ENCODE data around the gene TBX18.
A peak's percentile ranks its signal among the peaks of the same experiment; 100 is the strongest.

Gene TBX18

GRCh38 chr6:84772428-84773132, 8.2 kb upstream of the TBX18 start:
- no peak for DNase-seq

GRCh38 chr6:84771756-84772356, 7.5 kb upstream of the TBX18 start:
- no peak for DNase-seq

GRCh38 chr6:84771125-84771755, 6.8 kb upstream of the TBX18 start:
- no peak for DNase-seq

DNA sequence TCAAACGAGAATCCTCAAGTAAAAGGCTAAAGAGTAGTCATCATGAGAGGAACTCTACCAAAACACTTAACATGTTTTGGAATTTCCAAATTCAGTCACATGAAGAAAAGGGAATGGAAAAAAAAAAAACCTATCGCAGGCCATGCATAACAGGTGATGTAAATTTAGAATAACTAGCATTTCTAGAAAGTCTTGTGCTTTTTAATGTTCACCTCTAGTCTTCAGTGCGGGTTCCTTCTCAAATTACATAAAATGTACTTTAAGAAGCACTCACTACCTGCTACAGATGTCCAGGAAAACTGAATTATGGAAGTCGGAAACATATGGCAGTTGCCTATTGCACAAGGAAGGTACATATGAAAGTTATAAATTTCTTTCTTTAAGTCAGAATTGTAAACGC, 6.1 kb upstream of the TBX18 start:
- no peak for DNase-seq

GRCh38 chr6:84769306-84769705, 4.9 kb upstream of the TBX18 start:
- peak; percentile 25 for DNase-seq

GRCh38 chr6:84768442-84769174, 4.2 kb upstream of the TBX18 start:
- peak; percentile 68 for DNase-seq

- DNase-seq = no peak
These were observed 3.3 kb upstream of the TBX18 start for GRCh38 chr6:84767526-84768201.

DNA sequence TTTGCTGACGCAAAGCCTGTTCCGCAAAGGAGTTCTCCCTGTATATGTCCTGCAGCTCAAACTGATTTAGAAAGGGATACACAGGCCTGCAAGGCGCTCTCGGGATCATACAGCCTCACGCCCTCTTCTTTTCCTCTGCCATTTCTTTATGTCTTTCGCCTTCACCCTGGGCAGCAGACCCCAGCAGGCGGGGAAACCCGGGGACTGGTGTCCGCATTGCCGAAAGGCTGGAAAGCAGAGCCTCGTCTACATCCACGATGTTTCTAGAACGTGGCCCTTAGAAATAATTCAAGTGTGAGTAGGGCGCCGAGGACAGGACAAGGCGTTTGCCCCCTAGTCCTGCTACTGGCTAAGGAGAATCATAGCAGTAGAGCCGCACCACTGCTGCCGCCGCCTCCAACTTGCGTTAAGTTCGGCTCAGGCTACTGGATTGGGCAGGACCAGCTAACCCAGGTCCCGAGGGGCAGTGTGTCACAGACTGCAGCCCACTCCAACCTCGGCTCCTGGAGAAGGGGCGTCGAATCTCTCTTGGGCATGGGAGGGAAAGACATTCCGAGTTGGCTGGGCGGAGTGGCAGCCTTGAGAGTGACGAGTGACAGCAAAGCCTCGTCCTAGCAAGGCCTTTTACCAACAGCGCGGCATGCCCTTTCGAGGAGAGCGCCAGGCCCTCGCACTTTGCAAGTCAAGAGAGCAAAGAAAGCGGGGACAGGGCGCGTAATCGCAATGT, 2.6 kb upstream of the TBX18 start:
- no peak for DNase-seq

DNA sequence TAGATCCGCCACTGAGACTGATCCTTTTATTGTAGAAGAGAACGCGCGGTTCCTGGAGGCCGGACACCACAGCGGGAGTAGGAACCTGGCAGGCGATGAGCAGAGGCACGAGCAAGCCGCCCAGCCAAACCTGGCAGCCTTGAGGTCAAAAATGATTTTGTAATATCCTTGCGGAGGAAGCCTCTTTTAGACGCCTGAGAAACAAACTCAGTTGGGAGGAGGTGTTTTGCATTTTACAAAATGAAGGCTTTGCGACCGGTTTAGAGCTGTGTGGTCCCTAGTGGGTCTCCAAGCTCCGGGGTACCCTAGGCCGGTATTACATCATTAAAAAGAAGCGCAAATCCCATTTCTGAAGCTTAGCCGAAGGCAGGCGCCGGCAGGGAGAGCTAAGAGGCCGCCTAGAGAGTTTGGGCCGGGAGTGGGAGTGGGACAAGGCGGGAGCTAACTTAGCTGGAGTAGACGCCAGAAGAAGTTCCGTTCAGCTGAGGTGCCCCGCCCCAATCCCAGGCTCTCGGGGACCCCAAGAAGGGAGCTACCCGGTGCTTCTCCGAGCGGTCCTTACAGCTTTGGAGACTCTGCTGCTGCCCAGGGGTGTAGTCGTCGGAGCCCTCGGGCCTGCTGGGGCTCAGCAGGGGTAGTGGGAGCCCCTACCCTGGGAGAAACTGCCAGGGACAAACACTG, 1.9 kb upstream of the TBX18 start:
- DNase-seq = no peak

GRCh38 chr6:84763886-84764331, 489 bp downstream of the TBX18 start:
- no peak for DNase-seq

DNA sequence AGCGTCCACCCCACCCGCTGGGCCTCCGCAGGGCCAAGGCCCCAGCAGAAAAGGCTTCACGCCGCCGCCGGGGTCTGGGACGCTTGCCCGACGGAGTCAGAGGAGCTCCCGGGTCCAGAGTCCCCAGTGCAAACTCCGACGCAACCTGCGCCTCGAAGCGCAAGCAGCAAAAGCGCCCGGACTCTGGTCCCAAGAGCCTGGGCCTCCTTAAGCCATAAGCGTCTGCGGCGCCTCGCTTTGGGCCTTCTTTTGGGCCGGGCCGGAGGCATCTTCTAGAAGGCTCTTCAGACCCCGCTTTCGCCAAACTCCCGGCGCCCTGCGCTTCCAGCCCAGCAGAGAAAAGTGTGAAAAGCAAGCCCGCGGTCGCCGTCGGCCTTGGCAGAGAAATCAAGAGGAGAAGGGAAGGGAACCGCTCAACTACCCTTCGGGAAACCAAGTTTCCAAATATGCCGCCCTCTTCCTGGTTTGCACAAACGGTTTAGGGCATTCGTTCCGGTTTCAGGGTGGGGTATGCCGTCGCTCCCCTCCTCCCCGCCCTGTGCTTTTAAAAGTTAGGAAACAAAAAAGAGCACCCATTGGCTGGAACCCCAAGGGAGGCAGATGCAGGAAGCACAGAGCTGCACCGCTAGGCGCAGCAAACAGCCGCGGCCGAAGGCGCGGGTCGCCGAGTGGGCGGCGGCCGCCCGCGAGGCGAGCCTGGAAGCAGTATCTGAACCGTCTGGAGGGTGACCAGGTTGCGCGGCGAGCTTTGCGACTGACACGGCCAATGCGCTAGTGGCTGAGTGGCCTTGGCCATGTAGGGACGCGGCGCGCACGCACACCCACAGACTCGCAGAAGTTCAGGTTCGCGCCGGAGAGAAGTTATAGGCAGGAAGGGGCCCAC, 1.2 kb downstream of the TBX18 start:
- no peak for DNase-seq

DNA sequence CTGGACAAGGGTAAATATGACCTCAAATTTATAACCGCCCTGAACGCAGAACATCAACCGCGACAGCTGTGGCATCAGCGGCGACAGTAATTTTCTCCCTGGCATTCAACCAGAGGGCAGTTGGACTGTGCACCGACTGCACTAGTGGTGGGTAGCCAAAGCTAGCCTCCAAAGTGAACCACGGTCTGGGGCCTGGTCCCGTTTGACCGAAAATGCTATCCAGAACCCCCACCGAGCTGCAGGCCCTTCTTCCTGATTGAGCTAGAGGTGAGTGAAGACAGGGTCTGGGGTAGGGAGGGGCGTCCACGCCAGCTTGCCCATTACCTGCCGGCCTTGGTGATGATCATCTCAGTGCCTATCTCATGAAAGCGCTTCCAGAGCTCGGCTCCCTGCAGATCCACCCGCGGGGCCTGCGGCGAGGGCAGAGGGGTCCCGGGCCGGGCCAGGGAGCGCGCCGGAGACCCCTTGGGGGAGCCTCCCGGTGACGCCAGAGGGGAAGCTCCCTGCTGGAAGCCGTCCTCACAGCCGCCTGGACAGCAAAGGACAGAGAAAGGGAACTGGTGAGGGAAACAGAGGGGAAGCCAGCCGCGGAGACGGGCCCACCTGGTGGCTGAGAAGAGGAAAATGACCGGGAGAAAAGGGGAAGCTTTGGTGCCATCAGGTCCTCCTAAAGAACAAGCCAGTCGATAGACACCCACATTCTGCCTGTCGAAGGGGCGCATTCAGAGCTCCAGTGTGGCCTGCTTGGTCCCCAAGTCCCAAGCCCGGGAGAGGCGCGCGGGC, 2.0 kb downstream of the TBX18 start:
- no peak for DNase-seq

DNA sequence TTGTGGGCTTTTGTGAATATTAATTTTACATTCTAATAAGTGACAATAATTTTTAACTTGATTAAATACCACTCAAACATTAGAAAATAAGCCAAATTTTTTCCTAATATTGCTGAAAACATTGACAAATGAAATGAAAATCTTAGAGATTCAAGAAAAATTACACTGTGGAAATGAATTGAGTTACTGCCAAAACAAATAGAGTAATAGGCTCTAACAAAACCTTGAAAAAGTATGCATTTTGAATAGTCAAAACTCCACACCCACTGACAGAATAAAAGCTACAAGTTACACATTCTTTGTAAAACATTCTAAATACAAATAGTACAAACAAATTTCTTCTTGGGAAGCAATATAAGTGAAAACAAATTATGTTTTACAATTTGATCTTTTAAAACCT, 5.9 kb downstream of the TBX18 start:
- no peak for DNase-seq

- DNase-seq = no peak
These were observed 7.5 kb downstream of the TBX18 start for GRCh38 chr6:84756877-84757276.

- DNase-seq = no peak
These were observed 7.9 kb downstream of the TBX18 start for GRCh38 chr6:84756466-84756865.

DNA sequence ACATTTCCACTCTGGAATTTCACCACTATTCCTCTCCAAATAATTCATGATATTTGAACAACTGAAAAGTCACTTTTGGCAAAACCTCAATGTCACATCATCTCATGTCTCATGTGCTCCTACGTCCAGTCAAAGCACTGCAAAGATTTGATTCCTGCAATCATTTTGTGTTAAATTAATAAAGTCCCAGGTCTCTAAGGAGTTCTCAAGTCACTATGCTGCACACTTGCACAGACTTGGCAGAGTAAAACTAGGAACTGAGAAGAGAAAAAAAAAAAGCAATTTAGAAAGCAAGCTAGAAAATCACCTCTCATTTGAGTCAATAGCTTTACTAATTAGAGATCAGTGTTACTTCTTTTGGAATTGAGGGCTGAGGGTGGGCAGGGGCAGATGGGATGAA, 11.2 kb downstream of the TBX18 start:
- no peak for DNase-seq

- DNase-seq = no peak
These were observed 12.1 kb downstream of the TBX18 start for GRCh38 chr6:84752118-84752850.

GRCh38 chr6:84749181-84749580, 15.2 kb downstream of the TBX18 start:
- DNase-seq = no peak

DNA sequence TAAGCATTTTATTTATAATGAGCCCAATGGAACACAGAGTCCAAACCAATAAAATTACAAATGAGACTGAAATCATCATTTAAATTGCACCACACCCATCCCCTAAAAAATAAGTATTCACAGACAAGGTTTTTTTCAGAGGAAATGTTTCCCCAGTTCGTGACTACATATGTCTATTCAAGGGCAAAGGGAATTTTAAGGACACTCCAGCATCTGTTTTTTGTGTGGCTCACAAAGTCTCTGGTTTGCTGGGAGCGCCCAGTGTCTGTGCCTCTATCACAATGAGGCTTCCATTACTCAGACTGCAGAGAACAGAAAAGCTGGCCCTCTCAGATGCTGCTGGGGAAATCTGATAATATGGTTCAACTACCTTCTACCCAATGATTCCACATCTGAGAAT, 16.0 kb downstream of the TBX18 start:
- no peak for DNase-seq
